Kidney (tissue), 14 donors: Measurements from ENCODE around the gene MAML3. TPM values are rescaled to one million over a fixed set of nuclear protein-coding genes. Genes with fewer than 3 reads are reported as not detected.

Source experiments
- DNase-seq, 5 donors: peaks; one replicate each; pipeline ENCODE4 v3.0.0-alpha.2; 2013 to 2020
- FAIRE-seq: peaks from 2 replicates; lab custom pipeline; 2012; peaks lifted over from hg19 to GRCh38; lab: Jason Lieb, UNC
- H3K27ac ChIP-seq, 2 donors: one replicate each; pipeline ENCODE4 v1.7.0; 2013; ENCODE audit warnings: low read depth in 2 of 2, low read length in 2 of 2, inconsistent platforms in 1 of 2
- H3K27me3 ChIP-seq: one replicate; pipeline ENCODE4 v1.7.1; 2013; ENCODE audit warnings: low read length, inconsistent platforms; ENCODE audit not compliant: control insufficient read depth, insufficient read depth
- H3K36me3 ChIP-seq, 3 donors: one replicate each; pipeline versions ENCODE4 v1.7.0 to v1.7.1; 2013; ENCODE audit warnings: low read length in 3 of 3, control low read depth in 1 of 3, inconsistent platforms in 1 of 3; ENCODE audit not compliant: insufficient read depth in 3 of 3, control insufficient read depth in 2 of 3
- H3K4me1 ChIP-seq, 3 donors: one replicate each; pipeline versions ENCODE4 v1.7.0 to v1.7.1; 2013; ENCODE audit warnings: low read length in 3 of 3, inconsistent platforms in 1 of 3, low read depth in 1 of 3; ENCODE audit not compliant: control insufficient read depth in 2 of 3, insufficient read depth in 2 of 3
- H3K4me3 ChIP-seq, 3 donors: one replicate each; pipeline versions ENCODE4 v1.7.0 to v1.8.1; 2013; ENCODE audit warnings: low read length in 3 of 3, control low read depth in 1 of 3, inconsistent platforms in 1 of 3
- H3K9ac ChIP-seq, 3 donors: one replicate each; pipeline versions ENCODE4 v1.7.0 to v1.7.1; 2013; ENCODE audit warnings: low read length in 3 of 3, control low read depth in 1 of 3, inconsistent platforms in 1 of 3
- H3K9me3 ChIP-seq, 3 donors: one replicate each; pipeline versions ENCODE4 v1.7.0 to v1.7.1; 2013; ENCODE audit warnings: low read length in 3 of 3, control low read depth in 1 of 3, inconsistent platforms in 1 of 3; ENCODE audit not compliant: control insufficient read depth in 2 of 3, insufficient read depth in 1 of 3
- CTCF ChIP-seq: IDR thresholded peaks from 3 replicates; pipeline ENCODE4 v1.5.1; 2012; ENCODE audit warnings: mild to moderate bottlenecking, moderate library complexity, borderline replicate concordance; ENCODE audit not compliant: insufficient read depth; ENCODE audit errors: extremely low read depth
- intact Hi-C: fragments of 100-400 bp; cut with DNase I; formaldehyde crosslinking; loops from one replicate; pipeline ENCODE4 v1.11.1; 2022
- polyA plus RNA-seq: library from polyadenylated mRNA; stranded (reverse); fragments of 350-450 nt; fragmentation: Illumina TruSeq; extraction: RNeasy Lipid Tissue Mini Kit (QIAGEN cat#74804); gene quantifications from one replicate; pipeline ENCODE4 v1.2.3, GENCODE V29; 2014; ENCODE audit warnings: low read depth, low replicate concordance; ENCODE audit not compliant: insufficient read depth
- total RNA-seq: library from RNA; stranded (reverse); fragmentation: NEBNext Ultra II Directional; extraction: Animal tissue kit (Norgen Biotek cat#: 25700); gene quantifications from one replicate; pipeline ENCODE4 v1.2.1, GENCODE V29; 2021
- donor health status: control.
- donor health status: control.
- donor health status: control.
- donor health status: control.
- donor health status: control.
- donor health status: DM: yes; HTN: yes; CAD: no.
- donor health status: Normal renal cell carcinoma (clear cell type).

Gene MAML3
- total and polyA plus RNA-seq, 2 donors from 2014 or later = 1.4 to 10.4 TPM

- DNase-seq (no peak), FAIRE-seq (no peak)
- no peak overlapping the region for H3K27ac ChIP-seq
- H3K36me3 ChIP-seq = no peaks in the 10 kb centered on the region
- H3K4me3 ChIP-seq = no peak overlapping the region
- H3K9me3 ChIP-seq = no peaks in the 10 kb centered on the region
- H3K27me3 ChIP-seq = no peaks in the 10 kb centered on the region
- H3K4me1 ChIP-seq = peaks cover 0 to 5% (median 0%) of the 10 kb centered on the region in 3 donors
- TF ChIP-seq CTCF = no peak
- intact Hi-C loops = no loop called here
- no peak overlapping the region for H3K9ac ChIP-seq
Observed at GRCh38 chr4:140071806-140072205, 82.2 kb downstream of the MAML3 start.

GRCh38 chr4:140070973-140071372 is 83.0 kb downstream of the MAML3 start:
- Histone ChIP-seq H3K4me1 (peaks cover 0 to 5% (median 0%) of the 10 kb centered on the region in 3 donors), H3K36me3 (no peaks in the 10 kb centered on the region), H3K9ac (no peak overlapping the region), H3K27me3 (no peaks in the 10 kb centered on the region), H3K4me3 (no peak overlapping the region), H3K27ac (no peak overlapping the region), H3K9me3 (no peaks in the 10 kb centered on the region)
- DNase-seq (no peak), FAIRE-seq (no peak)
- intact Hi-C loops = no loop called here
- TF ChIP-seq CTCF = no peak

DNA sequence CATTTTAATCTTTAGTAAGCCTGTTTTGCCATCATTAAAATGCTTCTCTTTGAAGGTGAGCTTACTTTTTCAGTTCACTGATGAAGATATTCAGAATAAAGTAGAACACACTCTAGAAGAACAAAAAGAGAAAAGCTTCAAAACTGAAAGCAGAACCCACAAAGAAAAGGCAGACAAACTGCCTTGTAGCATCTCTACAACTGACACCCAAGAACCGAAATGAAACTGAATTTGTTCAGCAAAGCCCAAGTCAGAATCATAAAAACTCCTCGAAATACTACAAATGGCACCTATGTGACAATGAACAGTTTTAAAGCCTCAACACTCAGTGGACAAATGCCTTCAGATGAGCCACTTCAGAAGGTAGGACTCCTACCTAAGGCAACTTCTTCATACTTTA is 83.6 kb downstream of the MAML3 start:
- intact Hi-C loops = no loop called here
- Histone ChIP-seq H3K9me3 (no peaks in the 10 kb centered on the region), H3K27me3 (no peaks in the 10 kb centered on the region), H3K36me3 (no peaks in the 10 kb centered on the region), H3K4me1 (peaks cover 0 to 5% (median 0%) of the 10 kb centered on the region in 3 donors), H3K9ac (no peak overlapping the region), H3K27ac (no peak overlapping the region), H3K4me3 (no peak overlapping the region)
- no peak for TF ChIP-seq CTCF
- FAIRE-seq (no peak), DNase-seq (no peak)

- Histone ChIP-seq H3K9ac (no peak overlapping the region), H3K27me3 (no peaks in the 10 kb centered on the region), H3K27ac (no peak overlapping the region), H3K4me1 (peaks cover 0 to 5% (median 0%) of the 10 kb centered on the region in 3 donors), H3K36me3 (no peaks in the 10 kb centered on the region), H3K4me3 (no peak overlapping the region), H3K9me3 (no peaks in the 10 kb centered on the region)
- FAIRE-seq (no peak), DNase-seq (no peak)
- no peak for TF ChIP-seq CTCF
- intact Hi-C loops = no loop called here
Observed at GRCh38 chr4:140069066-140069465, 84.9 kb downstream of the MAML3 start.
